ENCODE results near the gene SURF2. TPM values are rescaled to one million over a fixed set of nuclear protein-coding genes. Genes with fewer than 3 reads are reported as not detected.

The SURF2 gene
- total and polyA plus RNA-seq, 8 donors, result 11.8 to 23.0 (median 16.3) TPM

GRCh38 chr9:133379153-133380086 is 23.1 kb downstream of the SURF2 start:
- no peak overlapping the region for H3K27ac ChIP-seq
- intact Hi-C loops (cut with DNase I), result no loop called here
- no peak for TF ChIP-seq CTCF (IDR thresholded peaks at IDR 0.05)
- DNase-seq, result no peak
- no peaks in the 10 kb centered on the region for H3K36me3 ChIP-seq
- no peaks in the 10 kb centered on the region for H3K9me3 ChIP-seq
- H3K4me3 ChIP-seq, result no peak overlapping the region
- no peaks in the 10 kb centered on the region for H3K27me3 ChIP-seq
- no peak for ATAC-seq
- peaks cover 0 to 17% of the 10 kb centered on the region in 2 donors for H3K4me1 ChIP-seq

GRCh38 chr9:133380734-133381133 is 24.4 kb downstream of the SURF2 start:
- Histone ChIP-seq H3K4me3 (no peak overlapping the region), H3K27ac (no peak overlapping the region), H3K27me3 (no peaks in the 10 kb centered on the region), H3K4me1 (peaks cover 0 to 9% of the 10 kb centered on the region in 2 donors), H3K9me3 (no peaks in the 10 kb centered on the region), H3K36me3 (no peaks in the 10 kb centered on the region)
- peak in 1 of 4 donors; percentile 28 for DNase-seq
- intact Hi-C loops (cut with DNase I), result no loop called here
- no peak for TF ChIP-seq CTCF (IDR thresholded peaks at IDR 0.05)
- no peak for ATAC-seq

- no peaks in the 10 kb centered on the region for H3K9me3 ChIP-seq
- H3K4me1 ChIP-seq, result no peaks in the 10 kb centered on the region
- H3K4me3 ChIP-seq, result no peak overlapping the region
- TF ChIP-seq CTCF (IDR thresholded peaks at IDR 0.05), result no peak
- no peaks in the 10 kb centered on the region for H3K27me3 ChIP-seq
- no peak overlapping the region for H3K27ac ChIP-seq
- no peak for DNase-seq
- intact Hi-C loops (cut with DNase I), result no loop called here
- H3K36me3 ChIP-seq, result no peaks in the 10 kb centered on the region
- ATAC-seq, result no peak
These were observed 26.3 kb downstream of the SURF2 start for GRCh38 chr9:133382507-133383141.

GRCh38 chr9:133383438-133383837 is 27.1 kb downstream of the SURF2 start:
- no peaks in the 10 kb centered on the region for H3K4me1 ChIP-seq
- TF ChIP-seq CTCF (IDR thresholded peaks at IDR 0.05), result no peak
- H3K27ac ChIP-seq, result no peak overlapping the region
- intact Hi-C loops (cut with DNase I), result no loop called here
- no peak for DNase-seq
- H3K4me3 ChIP-seq, result no peak overlapping the region
- no peaks in the 10 kb centered on the region for H3K36me3 ChIP-seq
- no peaks in the 10 kb centered on the region for H3K9me3 ChIP-seq
- no peaks in the 10 kb centered on the region for H3K27me3 ChIP-seq
- no peak for ATAC-seq

- Histone ChIP-seq H3K27me3 (no peaks in the 10 kb centered on the region), H3K9me3 (no peaks in the 10 kb centered on the region), H3K36me3 (no peaks in the 10 kb centered on the region), H3K4me3 (no peak overlapping the region), H3K27ac (no peak overlapping the region), H3K4me1 (no peaks in the 10 kb centered on the region)
- TF ChIP-seq CTCF (IDR thresholded peaks at IDR 0.05), result no peak
- intact Hi-C loops (cut with DNase I), result no loop called here
- ATAC-seq (no peak), DNase-seq (peak in 1 of 4 donors; percentile 58)
These were observed 28.5 kb downstream of the SURF2 start for GRCh38 chr9:133384736-133385321.

Measured in left lung (tissue), 10 donors.